ENCODE measurements around the gene GSG1.

GSG1 gene

GRCh38 chr12:13126494-13126893 lies 23.0 kb upstream of the GSG1 start:
- Histone ChIP-seq H3K79me2 (ENCODE audit: insufficient read depth, low read depth) (no peaks in the 10 kb centered on the region), H2AFZ (ENCODE audit: low read depth) (no peak overlapping the region), H3K36me3 (ENCODE audit: insufficient read depth) (no peaks in the 10 kb centered on the region), H4K20me1 (ENCODE audit: insufficient read depth) (no peaks in the 10 kb centered on the region), H3K4me1 (ENCODE audit: low read depth, poor library complexity, severe bottlenecking) (no peaks in the 10 kb centered on the region), H3K27me3 (ENCODE audit: insufficient read depth, low read depth) (no peaks in the 10 kb centered on the region), H3K4me2 (no peak overlapping the region), H3K4me3 (IDR thresholded peaks at IDR 0.05; ENCODE audit: insufficient read depth, low read depth, low read length) (no peak overlapping the region), H3K27ac (no peak overlapping the region), H3K9ac (no peak overlapping the region)
- TF ChIP-seq, protein P1, sequence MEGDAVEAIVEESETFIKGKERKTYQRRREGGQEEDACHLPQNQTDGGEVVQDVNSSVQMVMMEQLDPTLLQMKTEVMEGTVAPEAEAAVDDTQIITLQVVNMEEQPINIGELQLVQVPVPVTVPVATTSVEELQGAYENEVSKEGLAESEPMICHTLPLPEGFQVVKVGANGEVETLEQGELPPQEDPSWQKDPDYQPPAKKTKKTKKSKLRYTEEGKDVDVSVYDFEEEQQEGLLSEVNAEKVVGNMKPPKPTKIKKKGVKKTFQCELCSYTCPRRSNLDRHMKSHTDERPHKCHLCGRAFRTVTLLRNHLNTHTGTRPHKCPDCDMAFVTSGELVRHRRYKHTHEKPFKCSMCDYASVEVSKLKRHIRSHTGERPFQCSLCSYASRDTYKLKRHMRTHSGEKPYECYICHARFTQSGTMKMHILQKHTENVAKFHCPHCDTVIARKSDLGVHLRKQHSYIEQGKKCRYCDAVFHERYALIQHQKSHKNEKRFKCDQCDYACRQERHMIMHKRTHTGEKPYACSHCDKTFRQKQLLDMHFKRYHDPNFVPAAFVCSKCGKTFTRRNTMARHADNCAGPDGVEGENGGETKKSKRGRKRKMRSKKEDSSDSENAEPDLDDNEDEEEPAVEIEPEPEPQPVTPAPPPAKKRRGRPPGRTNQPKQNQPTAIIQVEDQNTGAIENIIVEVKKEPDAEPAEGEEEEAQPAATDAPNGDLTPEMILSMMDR (conservative IDR thresholded peaks at IDR 0.05; ENCODE audit: low read depth, low read length), result no peak

DNA sequence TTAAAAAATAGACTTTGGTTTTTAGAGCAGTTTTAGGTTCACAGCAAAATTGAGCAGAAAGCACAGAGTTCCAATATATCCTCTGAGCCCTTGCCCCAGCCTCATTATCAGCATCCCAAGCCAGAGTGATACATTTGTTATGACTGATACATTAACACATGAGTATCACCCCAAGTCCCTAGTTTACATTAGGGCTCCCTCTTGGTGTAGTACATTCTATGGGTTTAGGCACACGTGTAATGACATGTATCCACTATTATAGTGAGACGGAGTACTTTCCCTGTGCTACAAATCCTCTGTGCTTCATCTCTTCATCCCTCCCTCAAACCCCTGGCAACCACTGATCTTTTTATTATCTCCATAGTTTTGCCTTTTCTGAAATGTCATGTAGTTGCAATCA lies 22.5 kb upstream of the GSG1 start:
- H3K9ac ChIP-seq, result no peak overlapping the region
- no peak overlapping the region for H3K4me3 ChIP-seq (IDR thresholded peaks at IDR 0.05; ENCODE audit: insufficient read depth, low read depth, low read length)
- no peak overlapping the region for H3K27ac ChIP-seq
- no peaks in the 10 kb centered on the region for H3K4me1 ChIP-seq (ENCODE audit: low read depth, poor library complexity, severe bottlenecking)
- H2AFZ ChIP-seq (ENCODE audit: low read depth), result no peak overlapping the region
- H3K4me2 ChIP-seq, result no peak overlapping the region
- no peaks in the 10 kb centered on the region for H3K79me2 ChIP-seq (ENCODE audit: insufficient read depth, low read depth)
- no peaks in the 10 kb centered on the region for H3K36me3 ChIP-seq (ENCODE audit: insufficient read depth)
- H3K27me3 ChIP-seq (ENCODE audit: insufficient read depth, low read depth), result no peaks in the 10 kb centered on the region
- TF ChIP-seq, protein P1 (conservative IDR thresholded peaks at IDR 0.05; ENCODE audit: low read depth, low read length), result no peak
- H4K20me1 ChIP-seq (ENCODE audit: insufficient read depth), result no peaks in the 10 kb centered on the region

- Histone ChIP-seq H3K36me3 (ENCODE audit: insufficient read depth) (no peaks in the 10 kb centered on the region), H3K4me3 (IDR thresholded peaks at IDR 0.05; ENCODE audit: insufficient read depth, low read depth, low read length) (no peak overlapping the region), H3K27ac (no peak overlapping the region), H3K79me2 (ENCODE audit: insufficient read depth, low read depth) (no peaks in the 10 kb centered on the region), H2AFZ (ENCODE audit: low read depth) (no peak overlapping the region), H4K20me1 (ENCODE audit: insufficient read depth) (no peaks in the 10 kb centered on the region), H3K9ac (no peak overlapping the region), H3K4me1 (ENCODE audit: low read depth, poor library complexity, severe bottlenecking) (no peaks in the 10 kb centered on the region), H3K27me3 (ENCODE audit: insufficient read depth, low read depth) (no peaks in the 10 kb centered on the region), H3K4me2 (no peak overlapping the region)
- TF ChIP-seq, protein P1 (conservative IDR thresholded peaks at IDR 0.05; ENCODE audit: low read depth, low read length), result no peak
These were observed 21.4 kb upstream of the GSG1 start for GRCh38 chr12:13124656-13125505.

- Histone ChIP-seq H3K27me3 (ENCODE audit: insufficient read depth, low read depth) (no peaks in the 10 kb centered on the region), H3K4me1 (ENCODE audit: low read depth, poor library complexity, severe bottlenecking) (no peaks in the 10 kb centered on the region), H4K20me1 (ENCODE audit: insufficient read depth) (no peaks in the 10 kb centered on the region), H3K27ac (no peak overlapping the region), H3K36me3 (ENCODE audit: insufficient read depth) (no peaks in the 10 kb centered on the region), H3K4me3 (IDR thresholded peaks at IDR 0.05; ENCODE audit: insufficient read depth, low read depth, low read length) (no peak overlapping the region), H2AFZ (ENCODE audit: low read depth) (no peak overlapping the region), H3K79me2 (ENCODE audit: insufficient read depth, low read depth) (no peaks in the 10 kb centered on the region), H3K9ac (no peak overlapping the region), H3K4me2 (no peak overlapping the region)
- TF ChIP-seq, protein P1 (conservative IDR thresholded peaks at IDR 0.05; ENCODE audit: low read depth, low read length), result no peak
These were observed 18.1 kb upstream of the GSG1 start for GRCh38 chr12:13121568-13121967.

Measured in KMS-11 (cell line).